B cell (primary cell): ENCODE data around the gene PEDS1. TPM values are rescaled to one million over a fixed set of nuclear protein-coding genes. Genes with fewer than 3 reads are reported as not detected.

Source experiments
- ATAC-seq: fragments of 200-7000 bp; cut with Tn5 transposase; one replicate; pipeline ENCODE4 v1.10.0; 2021; ENCODE audit warnings: low read depth, mild to moderate bottlenecking, moderate number of reproducible peaks, moderate library complexity
- CTCF ChIA-PET: fragments of 350-600 bp; sonication (Branson Sonifier 250); formaldehyde crosslinking; loops from one replicate; lab custom pipeline; 2021; ENCODE audit warnings: antibody characterized with exemption, inconsistent platforms; lab: Charles Lee
- POLR2A ChIA-PET: fragments of 350-600 bp; sonication (Branson Sonifier 250); formaldehyde crosslinking; loops from one replicate; lab custom pipeline; 2021; ENCODE audit warnings: antibody characterized with exemption; lab: Charles Lee
- DNase-seq: peaks from one replicate; pipeline ENCODE4 v3.0.0; 2013
- H2AFZ ChIP-seq: 2 replicates; pipeline ENCODE4 v1.6.1; 2012; ENCODE audit warnings: mild to moderate bottlenecking, low read depth, low read length; ENCODE audit not compliant: insufficient read depth, poor library complexity, severe bottlenecking
- H3K27ac ChIP-seq, 2 donors: 1 replicate in 1 of 2; 2 replicates in 1 of 2; pipeline ENCODE4 v1.5.1; 2012 to 2013; ENCODE audit warnings: low read length in 2 of 2, mild to moderate bottlenecking in 2 of 2, moderate library complexity in 1 of 2
- H3K27me3 ChIP-seq, 4 experiments: fragments of 200-600 bp in 1 of 4; sonication (generic) in 1 of 4; replicated peaks in 1 of 4; 1 replicate in 2 of 4; 2 replicates in 2 of 4; pipeline versions ENCODE4 v1.6.1 to v1.7.0; 2013 to 2016; ENCODE audit warnings: low read length in 3 of 4, mild to moderate bottlenecking in 2 of 4, mixed read lengths in 1 of 4, moderate library complexity in 1 of 4; ENCODE audit not compliant: insufficient read depth in 4 of 4, control insufficient read depth in 3 of 4; ENCODE audit errors: control extremely low read depth in 1 of 4
- H3K36me3 ChIP-seq, 2 experiments: replicated peaks in 1 of 2; 1 replicate in 1 of 2; 2 replicates in 1 of 2; pipeline versions ENCODE4 v1.6.1 to v1.7.1; 2013; ENCODE audit warnings: low read length in 1 of 2; ENCODE audit not compliant: insufficient read depth in 2 of 2, control insufficient read depth in 1 of 2; ENCODE audit errors: control extremely low read depth in 1 of 2, extremely low read depth in 1 of 2
- H3K4me1 ChIP-seq, 2 donors: fragments of 200-600 bp in 1 of 2; sonication (generic) in 1 of 2; 1 replicate in 1 of 2; 2 replicates in 1 of 2; pipeline versions ENCODE4 v1.5.1 to v1.6.1; 2013 to 2017; ENCODE audit warnings: low read length in 2 of 2; ENCODE audit not compliant: control insufficient read depth in 2 of 2, insufficient read depth in 2 of 2
- H3K4me2 ChIP-seq: replicated peaks from 2 replicates; pipeline ENCODE3; 2012; ENCODE audit warnings: mild to moderate bottlenecking, low read depth, low read length; ENCODE audit not compliant: poor library complexity, severe bottlenecking
- H3K4me3 ChIP-seq, 5 experiments: fragments of 200-600 bp in 1 of 5; sonication (generic) in 1 of 5; 1 replicate in 3 of 5; 2 replicates in 2 of 5; pipeline versions ENCODE4 v1.5.1 to v1.7.0; 2011 to 2016; ENCODE audit warnings: low read length in 4 of 5, mild to moderate bottlenecking in 4 of 5, low read depth in 2 of 5, control low read depth in 1 of 5, moderate library complexity in 1 of 5; ENCODE audit not compliant: insufficient read depth in 1 of 5; ENCODE audit errors: control extremely low read depth in 1 of 5, extremely low read depth in 1 of 5
- H3K79me2 ChIP-seq: fragments of 200-600 bp; sonication (generic); one replicate; pipeline ENCODE4 v1.6.0; 2016; ENCODE audit warnings: low read length; ENCODE audit not compliant: control insufficient read depth, insufficient read depth
- H3K9ac ChIP-seq: fragments of 200-600 bp; sonication (generic); 2 replicates; pipeline ENCODE4 v1.6.1; 2017; ENCODE audit warnings: mild to moderate bottlenecking, low read length, moderate library complexity
- H3K9me3 ChIP-seq, 3 donors: one replicate each; pipeline versions ENCODE4 v1.6.1 to v1.7.1; 2013; ENCODE audit warnings: low read length in 2 of 3; ENCODE audit not compliant: control insufficient read depth in 2 of 3, insufficient read depth in 1 of 3; ENCODE audit errors: control extremely low read depth in 1 of 3
- H4K20me1 ChIP-seq: 2 replicates; pipeline ENCODE4 v1.6.0; 2012; ENCODE audit warnings: mild to moderate bottlenecking, low read length; ENCODE audit not compliant: insufficient read depth, control insufficient read depth, poor library complexity, severe bottlenecking
- H3K27ac Mint-ChIP-seq: one replicate; pipeline ENCODE4 v1.8.0; 2021; ENCODE audit warnings: mixed read lengths
- H3K27me3 Mint-ChIP-seq: one replicate; pipeline ENCODE4 v1.8.0; 2021; ENCODE audit warnings: mixed read lengths
- H3K4me1 Mint-ChIP-seq: one replicate; pipeline ENCODE4 v1.8.0; 2021; ENCODE audit warnings: mixed read lengths
- H3K4me3 Mint-ChIP-seq: one replicate; pipeline ENCODE4 v1.8.0; 2021; ENCODE audit warnings: mixed read lengths
- H3K9me3 Mint-ChIP-seq: one replicate; pipeline ENCODE4 v1.8.0; 2022; ENCODE audit warnings: mixed read lengths; ENCODE audit not compliant: insufficient read depth
- CTCF ChIP-seq: fragments of 200-600 bp; IDR thresholded peaks from one replicate; pipeline ENCODE4 v1.8.0; 2022; ENCODE audit warnings: antibody characterized with exemption, mild to moderate bottlenecking
- EZH2 ChIP-seq: IDR thresholded peaks from 2 replicates; pipeline ENCODE4 v1.6.1; 2012; ENCODE audit warnings: borderline replicate concordance, low read depth, mild to moderate bottlenecking, moderate library complexity, low read length; ENCODE audit not compliant: insufficient read depth, poor library complexity, severe bottlenecking
- WGBS: methylation state at CpG from one replicate; pipeline ENCODE4 v1.1.5; 2013; ENCODE audit warnings: missing lambda C conversion rate; ENCODE audit not compliant: insufficient coverage; 5-methylcytosine and 5-hydroxymethylcytosine counted together
- intact Hi-C: fragments of 100-400 bp; cut with micrococcal nuclease; formaldehyde crosslinking; loops from one replicate; pipeline ENCODE4 v1.10.0; 2022
- polyA plus RNA-seq: library from polyadenylated mRNA; depleted of rRNA; stranded (reverse); fragments of >200 nt; gene quantifications from 2 replicates; pipeline ENCODE4 v1.2.3, GENCODE V29; 2012
- total RNA-seq, 2 donors: library from RNA; stranded (reverse); fragments of 120-200 nt in 1 of 2; gene quantifications; 1 replicate in 1 of 2; 2 replicates in 1 of 2; pipeline versions ENCODE4 v1.2.3 to v1.2.4, GENCODE V29; 2013 to 2022

The PEDS1 gene
- total and polyA plus RNA-seq, 2 donors (not counting 1 experiment from before 2014, with no cell fraction given) = 11.2 to 38.7 TPM

GRCh38 chr20:50149481-50150254 is 3.9 kb downstream of the PEDS1 start:
- peaks cover 41 to 47% of the 10 kb centered on the region in 2 donors for H3K4me1 ChIP-seq
- TF ChIP-seq CTCF (no peak), EZH2 (no peak)
- peaks cover 0 to 14% of the 10 kb centered on the region in 2 experiments for H3K36me3 ChIP-seq
- H3K79me2 ChIP-seq = peaks cover 60% of the 10 kb centered on the region
- Mint-ChIP-seq H3K4me1 (peaks cover 65% of the 10 kb centered on the region), H3K27ac (peak overlapping the region; percentile 10), H3K27me3 (no peaks in the 10 kb centered on the region), H3K9me3 (no peaks in the 10 kb centered on the region), H3K4me3 (no peak overlapping the region)
- H3K27ac ChIP-seq = peak overlapping the region in 1 of 2 donors; percentile 95
- H3K4me3 ChIP-seq = no peak overlapping the region
- H4K20me1 ChIP-seq = peaks cover 11% of the 10 kb centered on the region
- no peaks in the 10 kb centered on the region for H3K27me3 ChIP-seq
- ChIA-PET CTCF (interaction anchor here (0.9 to 2.8 kb wide), 2 partner anchors 19 kb away, joined by 4 to 14 read pairs; no protein-coding TSS in a partner anchor), POLR2A (interaction anchor here (0.6 kb wide), 1 partner anchor 640 kb away, joined by 4 read pairs; no protein-coding TSS in a partner anchor)
- intact Hi-C loops = no loop called here
- no peak for ATAC-seq
- no peaks in the 10 kb centered on the region for H3K9me3 ChIP-seq
- 96% methylated on average over 13 of the region's 16 CpGs for WGBS
- no peak overlapping the region for H3K4me2 ChIP-seq
- H3K9ac ChIP-seq = no peak overlapping the region
- H2AFZ ChIP-seq = no peak overlapping the region
- no peak for DNase-seq
